Dendritic cell treated with granulocyte-macrophage colony-stimulating factor and Interleukin-4, amounts not matched to agents 40 ng/mL and 50 ng/mL, for 4 days (primary cell): ENCODE data around the gene PROCA1.

ENCODE experiments used
- H3K27ac Mint-ChIP-seq: one replicate; pipeline ENCODE4 v1.8.0; 2022; ENCODE audit warnings: mild to moderate bottlenecking, mixed read lengths
- H3K27me3 Mint-ChIP-seq: one replicate; pipeline ENCODE4 v1.8.0; 2022; ENCODE audit warnings: mild to moderate bottlenecking, mixed read lengths
- H3K36me3 Mint-ChIP-seq: one replicate; pipeline ENCODE4 v1.8.0; 2022; ENCODE audit warnings: low read depth, mixed read lengths
- H3K4me1 Mint-ChIP-seq: one replicate; pipeline ENCODE4 v1.8.0; 2022; ENCODE audit warnings: low read depth, mixed read lengths
- H3K4me3 Mint-ChIP-seq: one replicate; pipeline ENCODE4 v1.8.0; 2022; ENCODE audit warnings: mild to moderate bottlenecking, moderate library complexity, mixed read lengths
- H3K9me3 Mint-ChIP-seq: one replicate; pipeline ENCODE4 v1.8.0; 2022; ENCODE audit warnings: mixed read lengths
- intact Hi-C: fragments of 100-400 bp; cut with micrococcal nuclease; formaldehyde crosslinking; loops from one replicate; pipeline ENCODE4 v1.15.0; 2022

PROCA1 gene

GRCh38 chr17:28702026-28702751 is 9.5 kb downstream of the PROCA1 start:
- H3K36me3 Mint-ChIP-seq: peaks cover 90% of the 10 kb centered on the region
- H3K9me3 Mint-ChIP-seq: no peaks in the 10 kb centered on the region
- intact Hi-C loops: no loop called here
- H3K27ac Mint-ChIP-seq: no peak overlapping the region
- H3K27me3 Mint-ChIP-seq: no peaks in the 10 kb centered on the region
- peaks cover 6% of the 10 kb centered on the region for H3K4me1 Mint-ChIP-seq
- H3K4me3 Mint-ChIP-seq: no peak overlapping the region

- Mint-ChIP-seq H3K4me1 (peaks cover 6% of the 10 kb centered on the region), H3K27ac (no peak overlapping the region)
- intact Hi-C loops: no loop called here
These were observed 10.7 kb downstream of the PROCA1 start for GRCh38 chr17:28700830-28701492.

GRCh38 chr17:28700278-28700677 is 11.4 kb downstream of the PROCA1 start:
- no peak overlapping the region for H3K27ac Mint-ChIP-seq
- peaks cover 100% of the 10 kb centered on the region for H3K36me3 Mint-ChIP-seq
- H3K9me3 Mint-ChIP-seq: no peaks in the 10 kb centered on the region
- H3K4me1 Mint-ChIP-seq: peaks cover 4% of the 10 kb centered on the region
- intact Hi-C loops: no loop called here
- H3K27me3 Mint-ChIP-seq: no peaks in the 10 kb centered on the region
- no peak overlapping the region for H3K4me3 Mint-ChIP-seq

More at GRCh38 chr17:28700830-28701492, 10.7 kb downstream of the PROCA1 start:
- Mint-ChIP-seq H3K4me3 (no peak overlapping the region), H3K36me3 (peaks cover 99% of the 10 kb centered on the region), H3K27me3 (no peaks in the 10 kb centered on the region), H3K9me3 (no peaks in the 10 kb centered on the region)

GRCh38 chr17:28698253-28698941 is 13.3 kb downstream of the PROCA1 start:
- H3K4me3 Mint-ChIP-seq: no peak overlapping the region
- H3K27me3 Mint-ChIP-seq: no peaks in the 10 kb centered on the region
- peaks cover 100% of the 10 kb centered on the region for H3K36me3 Mint-ChIP-seq
- no peak overlapping the region for H3K27ac Mint-ChIP-seq
- H3K9me3 Mint-ChIP-seq: no peaks in the 10 kb centered on the region
- no peaks in the 10 kb centered on the region for H3K4me1 Mint-ChIP-seq
- intact Hi-C loops: no loop called here

GRCh38 chr17:28693869-28694268 is 17.8 kb downstream of the PROCA1 start:
- no peak overlapping the region for H3K27ac Mint-ChIP-seq

GRCh38 chr17:28689011-28689410 is 22.7 kb downstream of the PROCA1 start:
- Mint-ChIP-seq H3K36me3 (peaks cover 100% of the 10 kb centered on the region), H3K4me1 (no peaks in the 10 kb centered on the region), H3K27ac (no peak overlapping the region), H3K4me3 (no peak overlapping the region), H3K27me3 (no peaks in the 10 kb centered on the region), H3K9me3 (no peaks in the 10 kb centered on the region)
- intact Hi-C loops: no loop called here

More at GRCh38 chr17:28693869-28694268, 17.8 kb downstream of the PROCA1 start:
- Mint-ChIP-seq H3K9me3 (no peaks in the 10 kb centered on the region), H3K4me1 (no peaks in the 10 kb centered on the region), H3K36me3 (peaks cover 100% of the 10 kb centered on the region), H3K27me3 (no peaks in the 10 kb centered on the region), H3K4me3 (no peak overlapping the region)
- intact Hi-C loops: no loop called here

- no peak overlapping the region for H3K27ac Mint-ChIP-seq
- H3K36me3 Mint-ChIP-seq: peaks cover 100% of the 10 kb centered on the region
- H3K4me3 Mint-ChIP-seq: no peak overlapping the region
- H3K27me3 Mint-ChIP-seq: no peaks in the 10 kb centered on the region
- H3K4me1 Mint-ChIP-seq: no peaks in the 10 kb centered on the region
- intact Hi-C loops: no loop called here
- no peaks in the 10 kb centered on the region for H3K9me3 Mint-ChIP-seq
These were observed 23.2 kb downstream of the PROCA1 start for GRCh38 chr17:28688481-28688880.

GRCh38 chr17:28686296-28686695 is 25.4 kb downstream of the PROCA1 start:
- Mint-ChIP-seq H3K27ac (no peak overlapping the region), H3K4me1 (no peaks in the 10 kb centered on the region), H3K36me3 (peaks cover 100% of the 10 kb centered on the region), H3K9me3 (no peaks in the 10 kb centered on the region), H3K27me3 (no peaks in the 10 kb centered on the region), H3K4me3 (no peak overlapping the region)
- intact Hi-C loops: no loop called here

- intact Hi-C loops: no loop called here
- Mint-ChIP-seq H3K27me3 (no peaks in the 10 kb centered on the region), H3K36me3 (peaks cover 100% of the 10 kb centered on the region), H3K4me3 (no peak overlapping the region), H3K27ac (no peak overlapping the region), H3K4me1 (no peaks in the 10 kb centered on the region), H3K9me3 (no peaks in the 10 kb centered on the region)
These were observed 26.3 kb downstream of the PROCA1 start for GRCh38 chr17:28685366-28685765.

- intact Hi-C loops: no loop called here
- Mint-ChIP-seq H3K36me3 (peaks cover 100% of the 10 kb centered on the region), H3K9me3 (no peaks in the 10 kb centered on the region), H3K4me1 (no peaks in the 10 kb centered on the region), H3K27ac (no peak overlapping the region), H3K27me3 (no peaks in the 10 kb centered on the region), H3K4me3 (no peak overlapping the region)
These were observed 26.7 kb downstream of the PROCA1 start for GRCh38 chr17:28684963-28685362.

GRCh38 chr17:28682655-28683054 is 29.0 kb downstream of the PROCA1 start:
- peaks cover 100% of the 10 kb centered on the region for H3K36me3 Mint-ChIP-seq
- no peaks in the 10 kb centered on the region for H3K27me3 Mint-ChIP-seq
- no peaks in the 10 kb centered on the region for H3K9me3 Mint-ChIP-seq
- intact Hi-C loops: no loop called here
- no peak overlapping the region for H3K4me3 Mint-ChIP-seq
- H3K4me1 Mint-ChIP-seq: no peaks in the 10 kb centered on the region
- no peak overlapping the region for H3K27ac Mint-ChIP-seq

GRCh38 chr17:28675980-28676379 is 35.7 kb downstream of the PROCA1 start:
- Mint-ChIP-seq H3K36me3 (peaks cover 98% of the 10 kb centered on the region), H3K27ac (no peak overlapping the region), H3K4me3 (no peak overlapping the region), H3K27me3 (no peaks in the 10 kb centered on the region), H3K9me3 (no peaks in the 10 kb centered on the region), H3K4me1 (no peaks in the 10 kb centered on the region)
- intact Hi-C loops: no loop called here

- H3K27me3 Mint-ChIP-seq: no peaks in the 10 kb centered on the region
- intact Hi-C loops: no loop called here
- peaks cover 98% of the 10 kb centered on the region for H3K36me3 Mint-ChIP-seq
- no peaks in the 10 kb centered on the region for H3K9me3 Mint-ChIP-seq
- H3K4me1 Mint-ChIP-seq: no peaks in the 10 kb centered on the region
- no peak overlapping the region for H3K27ac Mint-ChIP-seq
- no peak overlapping the region for H3K4me3 Mint-ChIP-seq
These were observed 36.2 kb downstream of the PROCA1 start for GRCh38 chr17:28675490-28675889.

GRCh38 chr17:28669918-28670317 is 41.8 kb downstream of the PROCA1 start:
- intact Hi-C loops: no loop called here
- no peak overlapping the region for H3K27ac Mint-ChIP-seq
- H3K27me3 Mint-ChIP-seq: no peaks in the 10 kb centered on the region
- H3K9me3 Mint-ChIP-seq: no peaks in the 10 kb centered on the region
- H3K4me1 Mint-ChIP-seq: peaks cover 17% of the 10 kb centered on the region
- H3K36me3 Mint-ChIP-seq: peaks cover 74% of the 10 kb centered on the region
- no peak overlapping the region for H3K4me3 Mint-ChIP-seq
